HL-60 (cell line): ENCODE measurements around the gene CRISP3.

Experiments used
- DNase-seq, 2 experiments: peaks; one replicate each; pipeline ENCODE4 v3.0.0-alpha.2; 2010 to 2020; ENCODE audit warnings: low read depth in 1 of 2, low spot score in 1 of 2
- H3K27ac ChIP-seq: fragments of 250-450 bp; sonication (Bioruptor Pico); replicated peaks from 2 replicates; pipeline ENCODE4 v1.5.1; 2020; ENCODE audit warnings: mild to moderate bottlenecking, moderate library complexity
- H3K27me3 ChIP-seq: fragments of 250-450 bp; sonication (Bioruptor Pico); 2 replicates; pipeline ENCODE4 v1.5.1; 2021; ENCODE audit warnings: mild to moderate bottlenecking, moderate library complexity; ENCODE audit not compliant: insufficient read depth, poor library complexity, severe bottlenecking
- H3K4me3 ChIP-seq: replicated peaks from 2 replicates; pipeline ENCODE4 v1.5.1; 2011; ENCODE audit warnings: mild to moderate bottlenecking, control low read depth, low read length; ENCODE audit not compliant: insufficient read depth
- CTCF ChIP-seq: IDR thresholded peaks from one replicate; pipeline ENCODE4 v1.5.1; 2011; ENCODE audit warnings: low read length, control low read depth, inconsistent platforms; ENCODE audit not compliant: insufficient read depth
- GABPA ChIP-seq: IDR thresholded peaks from 2 replicates; pipeline ENCODE4 v1.6.1; 2012; ENCODE audit warnings: low read depth
- POLR2AphosphoS5 ChIP-seq: IDR thresholded peaks from 2 replicates; pipeline ENCODE4 v1.6.1; 2012; ENCODE audit warnings: low read depth
- REST ChIP-seq: IDR thresholded peaks from 2 replicates; pipeline ENCODE4 v1.6.1; 2012; ENCODE audit warnings: low read depth; ENCODE audit not compliant: insufficient replicate concordance
- SPI1 ChIP-seq: IDR thresholded peaks from 2 replicates; pipeline ENCODE4 v1.6.1; 2012; ENCODE audit warnings: low read depth, mild to moderate bottlenecking, borderline replicate concordance

The CRISP3 gene

GRCh38 chr6:49721297-49721696, 22.9 kb downstream of the CRISP3 start:
- TF ChIP-seq GABPA: no peak
- TF ChIP-seq REST: no peak
- no peak for TF ChIP-seq SPI1
- TF ChIP-seq CTCF: no peak
- no peak for TF ChIP-seq POLR2AphosphoS5
- no peaks in the 10 kb centered on the region for H3K27me3 ChIP-seq

GRCh38 chr6:49720372-49720771, 23.8 kb downstream of the CRISP3 start:
- H3K27ac ChIP-seq: no peak overlapping the region
- DNase-seq: no peak
- no peak overlapping the region for H3K4me3 ChIP-seq
- no peak for TF ChIP-seq SPI1
- TF ChIP-seq POLR2AphosphoS5: no peak
- H3K27me3 ChIP-seq: no peaks in the 10 kb centered on the region

More at GRCh38 chr6:49721297-49721696, 22.9 kb downstream of the CRISP3 start:
- no peak overlapping the region for H3K27ac ChIP-seq
- no peak overlapping the region for H3K4me3 ChIP-seq
- DNase-seq: no peak

- Histone ChIP-seq H3K27me3 (no peaks in the 10 kb centered on the region), H3K4me3 (no peak within 1 kb of the TSS), H3K27ac (no peak within 1 kb of the TSS)
- no peak for DNase-seq
- TF ChIP-seq CTCF (no peak), SPI1 (no peak), GABPA (no peak), POLR2AphosphoS5 (no peak), REST (no peak)
Observed at GRCh38 chr6:49713346-49713745, 30.8 kb downstream of the CRISP3 start, which contains the start of gene CRISP2. Gene CRISP2, minus strand, starts transcription at chr6:49713543. Its CDS starts 4,347 bp downstream, at chr6:49709196.

- TF ChIP-seq POLR2AphosphoS5 (no peak), REST (no peak), CTCF (no peak), SPI1 (no peak), GABPA (no peak)
- Histone ChIP-seq H3K4me3 (no peak overlapping the region), H3K27ac (no peak overlapping the region), H3K27me3 (no peaks in the 10 kb centered on the region)
- no peak for DNase-seq
Observed at GRCh38 chr6:49698478-49698877, 45.7 kb downstream of the CRISP3 start.
